Tibial artery (tissue), 4 donors: Measurements from ENCODE around the gene RUFY4.

Experiments
- DNase-seq, 2 donors: peaks; one replicate each; pipeline ENCODE4 v3.0.0-alpha.2; 2019
- H3K27ac ChIP-seq, 2 donors: fragments of 200-600 bp; sonication (generic) in 1 of 2; 1 replicate in 1 of 2; 2 replicates in 1 of 2; pipeline ENCODE4 v1.5.1; 2018 to 2019; ENCODE audit warnings: mild to moderate bottlenecking in 1 of 2
- H3K27me3 ChIP-seq, 2 donors: fragments of 200-600 bp; sonication (generic) in 1 of 2; one replicate each; pipeline versions ENCODE4 v1.5.1 to v1.6.0; 2016 to 2019
- H3K36me3 ChIP-seq, 3 donors: fragments of 200-600 bp; sonication (generic) in 2 of 3; one replicate each; pipeline ENCODE4 v1.5.1; 2016 to 2019; ENCODE audit warnings: mild to moderate bottlenecking in 2 of 3
- H3K4me1 ChIP-seq, 4 donors: fragments of 200-600 bp; sonication (generic) in 2 of 4; 1 replicate in 3 of 4; 2 replicates in 1 of 4; pipeline ENCODE4 v1.5.1; 2016 to 2019
- H3K4me3 ChIP-seq, 2 donors: fragments of 200-600 bp; sonication (generic) in 1 of 2; 1 replicate in 1 of 2; 2 replicates in 1 of 2; pipeline ENCODE4 v1.5.1; 2018 to 2019; ENCODE audit warnings: mild to moderate bottlenecking in 2 of 2
- H3K9me3 ChIP-seq, 3 donors: fragments of 200-600 bp; sonication (generic) in 1 of 3; one replicate each; pipeline ENCODE4 v1.5.1; 2016 to 2019
- CTCF ChIP-seq, 2 experiments: fragments of 200-600 bp in 1 of 2; fragments of 450-650 bp in 1 of 2; IDR thresholded peaks; one replicate each; pipeline ENCODE4 v1.5.1; 2017 to 2019; ENCODE audit warnings: antibody characterized with exemption in 2 of 2, mild to moderate bottlenecking in 1 of 2, moderate library complexity in 1 of 2
- intact Hi-C: fragments of 100-400 bp; cut with DNase I; formaldehyde crosslinking; loops from one replicate; pipeline ENCODE4 v1.15.0; 2023; ENCODE audit warnings: low total_unique reads

The RUFY4 gene

GRCh38 chr2:218059289-218059688 is 9.8 kb upstream of the RUFY4 start:
- Histone ChIP-seq H3K27me3 (peaks cover 0 to 3% of the 10 kb centered on the region in 2 donors), H3K36me3 (no peaks in the 10 kb centered on the region), H3K9me3 (no peaks in the 10 kb centered on the region), H3K4me3 (no peak overlapping the region), H3K4me1 (no peaks in the 10 kb centered on the region), H3K27ac (no peak overlapping the region)
- no peak for TF ChIP-seq CTCF (IDR thresholded peaks at IDR 0.05)
- DNase-seq: no peak
- intact Hi-C loops: no loop called here

- Histone ChIP-seq H3K36me3 (no peaks in the 10 kb centered on the region), H3K27ac (no peak overlapping the region), H3K4me1 (no peaks in the 10 kb centered on the region), H3K9me3 (no peaks in the 10 kb centered on the region), H3K27me3 (peaks cover 0 to 7% of the 10 kb centered on the region in 2 donors), H3K4me3 (no peak overlapping the region)
- no peak for DNase-seq
- no peak for TF ChIP-seq CTCF (IDR thresholded peaks at IDR 0.05)
- intact Hi-C loops: loop anchor here (10.0 kb wide), 1 partner anchor 275 kb away; no protein-coding TSS in a partner anchor
These were observed 8.9 kb upstream of the RUFY4 start for GRCh38 chr2:218060118-218060517.

DNA sequence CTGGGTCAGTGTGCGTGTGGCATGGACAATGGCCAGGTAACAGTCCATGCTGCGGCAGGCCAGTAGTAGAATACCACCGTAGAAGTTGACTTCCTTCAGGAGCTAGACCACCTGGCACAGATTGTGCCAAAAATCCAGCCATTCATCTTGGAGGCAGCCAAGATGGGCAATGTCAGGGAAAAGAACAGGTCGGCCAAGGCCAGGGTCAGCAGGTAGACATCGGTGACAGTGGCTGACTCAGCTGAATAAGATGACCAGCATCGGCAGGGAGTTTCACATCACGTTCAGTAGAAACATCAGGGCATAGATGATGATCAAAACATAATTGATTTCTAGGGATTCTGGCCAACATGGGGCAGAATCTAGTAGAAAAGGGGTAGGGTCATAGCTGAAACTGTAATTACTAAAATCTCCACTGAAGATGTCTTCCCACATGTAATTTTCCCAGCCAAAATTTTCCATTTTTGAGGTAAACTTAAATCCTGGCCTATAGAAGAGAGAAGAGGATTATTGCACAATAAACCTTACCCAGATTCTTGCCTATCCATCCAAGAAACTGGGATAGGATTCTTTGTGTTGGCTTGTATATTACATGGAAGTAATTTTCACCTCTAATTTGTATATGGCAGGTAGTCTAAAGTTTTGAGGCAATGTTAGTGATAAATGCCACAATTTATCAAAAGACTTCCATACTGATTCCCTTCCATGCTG is 7.9 kb upstream of the RUFY4 start:
- no peak for DNase-seq
- peaks cover 0 to 7% of the 10 kb centered on the region in 2 donors for H3K27me3 ChIP-seq
- no peaks in the 10 kb centered on the region for H3K4me1 ChIP-seq
- no peak overlapping the region for H3K27ac ChIP-seq
- intact Hi-C loops: loop anchor here (10.0 kb wide), 1 partner anchor 276 kb away; no protein-coding TSS in a partner anchor
- TF ChIP-seq CTCF (IDR thresholded peaks at IDR 0.05): no peak
- no peaks in the 10 kb centered on the region for H3K9me3 ChIP-seq
- H3K36me3 ChIP-seq: no peaks in the 10 kb centered on the region
- no peak overlapping the region for H3K4me3 ChIP-seq

DNA sequence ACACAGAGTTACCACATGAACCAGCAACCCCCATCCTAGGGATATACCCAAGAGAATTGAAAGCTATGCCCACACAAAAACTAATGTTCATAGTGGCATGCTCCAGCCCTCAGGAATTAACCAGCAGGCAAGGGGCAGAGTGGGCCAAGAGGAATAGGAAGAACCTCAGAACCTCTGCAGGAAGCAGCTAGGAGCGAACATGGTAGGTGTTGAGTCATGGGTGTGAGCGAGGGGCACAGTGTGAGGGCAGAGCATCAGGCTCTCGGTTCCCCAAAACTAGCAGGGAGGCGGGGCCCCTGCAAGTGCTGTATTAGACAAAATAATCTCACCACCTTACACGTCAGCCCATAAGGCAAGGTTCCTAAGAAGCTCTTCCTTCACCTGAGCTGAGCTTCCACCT is 5.6 kb upstream of the RUFY4 start:
- peaks cover 0 to 3% (median 1%) of the 10 kb centered on the region in 4 donors for H3K4me1 ChIP-seq
- DNase-seq: no peak
- intact Hi-C loops: loop anchor here (10.0 kb wide), 1 partner anchor 279 kb away; no protein-coding TSS in a partner anchor
- no peaks in the 10 kb centered on the region for H3K9me3 ChIP-seq
- peaks cover 0 to 19% of the 10 kb centered on the region in 2 donors for H3K27me3 ChIP-seq
- H3K27ac ChIP-seq: no peak overlapping the region
- no peaks in the 10 kb centered on the region for H3K36me3 ChIP-seq
- no peak overlapping the region for H3K4me3 ChIP-seq
- TF ChIP-seq CTCF (IDR thresholded peaks at IDR 0.05): no peak

DNA sequence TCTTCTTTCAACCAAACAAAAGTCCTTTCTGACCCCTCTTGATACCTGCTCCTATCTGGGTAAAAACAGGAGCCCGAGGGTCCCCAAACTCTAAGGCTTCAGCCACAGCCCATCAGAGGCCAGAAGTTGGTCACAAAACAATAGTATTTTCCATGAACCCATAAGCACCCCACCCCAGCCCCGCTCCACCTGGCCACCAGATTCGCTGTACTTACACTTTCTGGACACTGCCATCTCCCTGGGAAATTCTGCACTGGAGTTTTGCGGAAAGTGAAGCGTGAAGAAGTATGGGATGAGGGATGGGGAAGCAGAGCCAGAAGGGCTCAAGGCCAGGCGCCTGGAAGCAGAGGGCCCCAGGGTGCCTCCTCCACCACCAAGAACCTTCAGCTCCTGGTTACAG is 5.2 kb upstream of the RUFY4 start:
- Histone ChIP-seq H3K27ac (no peak overlapping the region), H3K4me3 (no peak overlapping the region), H3K27me3 (peaks cover 0 to 19% of the 10 kb centered on the region in 2 donors), H3K9me3 (no peaks in the 10 kb centered on the region), H3K36me3 (no peaks in the 10 kb centered on the region), H3K4me1 (peaks cover 0 to 5% (median 4%) of the 10 kb centered on the region in 4 donors)
- intact Hi-C loops: loop anchor here (10.0 kb wide), 1 partner anchor 279 kb away; no protein-coding TSS in a partner anchor
- DNase-seq: no peak
- TF ChIP-seq CTCF (IDR thresholded peaks at IDR 0.05): no peak
